ENCODE measurements around the gene LRRN4. TPM values are rescaled to one million over a fixed set of nuclear protein-coding genes. Genes with fewer than 3 reads are reported as not detected.
A peak's percentile ranks its signal among the peaks of the same experiment; 100 is the strongest.

Gene LRRN4
- total RNA-seq (2012; rRNA removed), result under 0.01 TPM in 2 replicates
- polyA plus RNA-seq (2012; rRNA removed), result 0.11 and 0.19 TPM in 2 replicates
- 0.05 and 0.21 TPM in 2 replicates for polyA plus RNA-seq (2012; cell fraction: cytosol; rRNA removed)
- polyA plus RNA-seq (2012; cell fraction: nucleus; rRNA removed; ENCODE audit: low replicate concordance), result 0.07 and 0.37 TPM in 2 replicates
- Bru-seq, nascent RNA, result percentile 14 among the genes with signal in this experiment
- BruChase-seq, experiment 1, labeled RNA remaining after a 6-hour chase, result percentile 6 among the genes with signal in this experiment
- percentile 6 among the genes with signal in this experiment for BruChase-seq, experiment 2, labeled RNA remaining after a 2-hour chase
- long read RNA-seq, result 0 reads

DNA sequence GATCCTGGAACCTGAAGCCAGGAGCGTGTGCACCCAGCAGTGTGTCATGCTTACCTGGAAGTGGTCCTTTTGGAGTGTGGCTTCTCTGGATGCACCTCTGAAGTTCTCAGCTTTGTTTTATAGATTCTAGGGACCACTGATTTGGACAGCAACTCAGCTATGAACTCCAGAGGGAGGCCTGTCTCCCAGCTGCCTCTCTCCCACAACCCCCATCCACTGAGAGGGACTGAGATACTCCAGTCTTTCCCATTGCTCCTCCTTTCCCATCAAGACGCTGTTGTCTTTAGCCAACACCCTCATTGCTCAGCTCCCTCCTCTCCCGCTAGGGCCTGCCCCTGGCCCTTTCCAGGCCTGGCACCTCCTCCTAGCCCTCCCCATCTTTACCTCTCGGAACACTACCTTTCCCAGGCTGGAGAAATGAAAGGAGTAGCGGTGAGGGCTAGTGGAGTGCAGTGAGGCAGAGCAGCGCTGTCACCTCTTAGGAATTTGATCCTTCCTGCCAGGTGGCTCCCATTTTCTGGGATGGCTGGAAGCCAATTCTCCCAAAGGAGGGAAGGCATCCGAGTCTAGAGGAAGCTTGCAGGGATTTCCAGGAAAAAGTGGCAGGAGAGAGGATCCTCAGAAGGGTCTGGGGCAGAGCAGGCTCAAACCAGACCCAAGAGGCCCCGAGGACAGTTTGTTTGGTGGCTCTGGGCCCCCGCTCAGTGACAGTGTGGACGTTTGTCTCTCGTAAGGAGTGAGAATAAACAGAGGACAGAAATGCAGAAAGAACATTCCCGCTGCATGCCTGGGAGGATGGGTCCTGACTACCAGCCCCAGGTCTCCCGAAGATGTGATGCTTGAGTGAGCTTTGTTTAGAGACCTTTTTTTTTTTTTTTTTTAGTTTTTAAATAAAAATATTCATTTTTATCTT is at the start of gene LRRN4:
Gene LRRN4, minus strand, starts transcription at position 285 of the 913 bp plus-strand sequence. CDS start 1,261 bp downstream, outside the sequence.
- H3K56ac ChIP-seq (ENCODE audit: extremely low read depth, insufficient read depth, low read length), result no peak within 1 kb of the TSS
- H2BK20ac ChIP-seq (ENCODE audit: low read depth, low read length), result no peak within 1 kb of the TSS
- no peak within 1 kb of the TSS; the same call in 1 of the 2 replicates for H3K23ac ChIP-seq (ENCODE audit: low read depth, low read length)
- H4K91ac ChIP-seq (ENCODE audit: insufficient read depth, low read depth, low read length), result no peak within 1 kb of the TSS
- no peak within 1 kb of the TSS for H3K4ac ChIP-seq (ENCODE audit: low read depth, low read length)
- H2AK9ac ChIP-seq (replicated peaks; ENCODE audit: low read depth, low read length, poor library complexity), result peak within 1 kb of the TSS; percentile 24
- H4K8ac ChIP-seq (ENCODE audit: low read depth in 2 of 2, low read length in 2 of 2), result no peak within 1 kb of the TSS
- no peak for TF ChIP-seq CEBPB (IDR thresholded peaks at IDR 0.05; ENCODE audit: low read depth, low read length)
- no peak for TF ChIP-seq POLR2A (IDR thresholded peaks at IDR 0.05; ENCODE audit: low read depth, low read length)
- no peak for TF ChIP-seq SMC3 (IDR thresholded peaks at IDR 0.05; ENCODE audit: low read depth, low read length)
- no peak for TF ChIP-seq NFE2L2 (IDR thresholded peaks at IDR 0.05; ENCODE audit: low read depth, low read length)
- no peak for TF ChIP-seq BHLHE40 (IDR thresholded peaks at IDR 0.05; ENCODE audit: low read depth, low read length)
- intact Hi-C loops (cut with micrococcal nuclease) (no loop called here), in situ Hi-C loops (cut with MboI; ENCODE audit: low sequenced_read_pairs) (no loop called here), dilution Hi-C loops (cut with HindIII; ENCODE audit: low sequenced_read_pairs, unreplicated experiment) (no loop called here)
- no peak within 1 kb of the TSS for H3K18ac ChIP-seq (ENCODE audit: low read depth, low read length)
- H3K9me3 ChIP-seq (ENCODE audit: control insufficient read depth, insufficient read depth, low read length), result no peaks in the 10 kb centered on the region
- no peaks in the 10 kb centered on the region for H3K79me1 ChIP-seq (ENCODE audit: low read depth in 1 of 2, low read length in 2 of 2)
- no peak within 1 kb of the TSS for H2BK5ac ChIP-seq (ENCODE audit: low read depth, low read length, poor library complexity, severe bottlenecking)
- no peak within 1 kb of the TSS for H2BK120ac ChIP-seq (ENCODE audit: low read depth, low read length)
- peaks cover 3% of the 10 kb centered on the region for H3K4me1 ChIP-seq (ENCODE audit: control insufficient read depth, insufficient read depth, low read length)
- H3K9me1 ChIP-seq (ENCODE audit: insufficient read depth, low read length), result no peaks in the 10 kb centered on the region
- no peak within 1 kb of the TSS for H4K5ac ChIP-seq (ENCODE audit: low read depth, low read length)
- no peak within 1 kb of the TSS for H3K14ac ChIP-seq (replicated peaks; ENCODE audit: low read depth, low read length)
- H2AK5ac ChIP-seq (ENCODE audit: low read depth, low read length), result no peak within 1 kb of the TSS; the same call in 1 of the 2 replicates
- peak; percentile 26 for DNase-seq
- no peaks in the 10 kb centered on the region for H3K36me3 ChIP-seq (ENCODE audit: control insufficient read depth, insufficient read depth, low read length)
- no peak within 1 kb of the TSS for H3K4me2 ChIP-seq (ENCODE audit: low read depth, low read length)
- peak within 1 kb of the TSS; percentile 82 for H2AFZ ChIP-seq (replicated peaks; ENCODE audit: low read length, poor library complexity)
- 18% methylated on average over 5 of the region's 13 CpGs; no CpG with 5 or more reads in 1 of the 2 experiments for WGBS, 2 experiments (ENCODE audit: extremely low coverage in 2 of 2, insufficient read length in 1 of 2)
- H3K9ac ChIP-seq (ENCODE audit: low read depth, low read length), result no peak within 1 kb of the TSS
- ChIA-PET POLR2A (ENCODE audit: unreplicated experiment) (no interaction called here), CTCF (interaction anchor here (0.6 kb wide), 1 partner anchor 1871 kb away, joined by 3 read pairs; no protein-coding TSS in a partner anchor)
- H3K27me3 ChIP-seq (ENCODE audit: control insufficient read depth, insufficient read depth, low read length), result peaks cover 17% of the 10 kb centered on the region
- no TSS peak for BruUV-seq (replicated peaks)
- H3K27ac ChIP-seq (ENCODE audit: insufficient read depth, low read length), result no peak within 1 kb of the TSS
- no peak within 1 kb of the TSS for H2BK15ac ChIP-seq (ENCODE audit: low read depth, low read length)
- no peak for ATAC-seq (ENCODE audit: low read depth)
- no peaks in the 10 kb centered on the region for H4K20me1 ChIP-seq (ENCODE audit: insufficient read depth, low read length)
- H3K4me3 ChIP-seq (ENCODE audit: insufficient read depth, low read depth, low read length), result no peak within 1 kb of the TSS

Measured in IMR-90 (cell line).